Retinal pigment epithelial cell (primary cell): Measurements from ENCODE around the gene PPP2R2D.

Experiments used
- DNase-seq: peaks from one replicate; pipeline ENCODE4 v3.0.0-alpha.2; 2010; ENCODE audit warnings: low read depth
- H3K4me3 ChIP-seq: 2 replicates; pipeline ENCODE4 v1.5.1; 2011; ENCODE audit warnings: mild to moderate bottlenecking, low read length, control low read depth, moderate library complexity
- TF ChIP-seq, protein P1 (sequence below): conservative IDR thresholded peaks from 2 replicates; pipeline ENCODE4 v1.5.1; 2011; ENCODE audit warnings: low read depth, low read length, control low read depth, inconsistent platforms

The PPP2R2D gene

DNA sequence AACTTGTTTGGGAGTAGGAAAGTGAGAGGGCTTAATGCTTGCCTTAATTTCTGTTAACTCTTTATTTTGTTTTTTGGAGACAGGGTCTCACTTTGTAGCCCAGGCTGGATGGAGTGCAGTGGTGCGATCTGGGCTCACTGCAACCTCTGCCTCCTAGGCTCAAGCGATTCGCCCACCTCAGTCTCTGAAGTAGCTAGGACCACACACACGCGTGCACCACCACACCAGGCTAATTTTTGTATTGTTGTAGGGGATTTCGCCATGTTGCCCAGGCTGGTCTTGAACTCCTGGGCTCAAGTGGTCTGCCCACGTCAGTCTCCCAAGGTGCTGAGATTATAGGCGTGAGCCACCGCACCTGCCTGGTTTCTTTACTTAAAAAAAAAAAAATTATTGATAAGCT, 1.9 kb downstream of the PPP2R2D start:
- TF ChIP-seq, protein P1, sequence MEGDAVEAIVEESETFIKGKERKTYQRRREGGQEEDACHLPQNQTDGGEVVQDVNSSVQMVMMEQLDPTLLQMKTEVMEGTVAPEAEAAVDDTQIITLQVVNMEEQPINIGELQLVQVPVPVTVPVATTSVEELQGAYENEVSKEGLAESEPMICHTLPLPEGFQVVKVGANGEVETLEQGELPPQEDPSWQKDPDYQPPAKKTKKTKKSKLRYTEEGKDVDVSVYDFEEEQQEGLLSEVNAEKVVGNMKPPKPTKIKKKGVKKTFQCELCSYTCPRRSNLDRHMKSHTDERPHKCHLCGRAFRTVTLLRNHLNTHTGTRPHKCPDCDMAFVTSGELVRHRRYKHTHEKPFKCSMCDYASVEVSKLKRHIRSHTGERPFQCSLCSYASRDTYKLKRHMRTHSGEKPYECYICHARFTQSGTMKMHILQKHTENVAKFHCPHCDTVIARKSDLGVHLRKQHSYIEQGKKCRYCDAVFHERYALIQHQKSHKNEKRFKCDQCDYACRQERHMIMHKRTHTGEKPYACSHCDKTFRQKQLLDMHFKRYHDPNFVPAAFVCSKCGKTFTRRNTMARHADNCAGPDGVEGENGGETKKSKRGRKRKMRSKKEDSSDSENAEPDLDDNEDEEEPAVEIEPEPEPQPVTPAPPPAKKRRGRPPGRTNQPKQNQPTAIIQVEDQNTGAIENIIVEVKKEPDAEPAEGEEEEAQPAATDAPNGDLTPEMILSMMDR = no peak
- peak overlapping the region; percentile 77 for H3K4me3 ChIP-seq
- DNase-seq = no peak

DNA sequence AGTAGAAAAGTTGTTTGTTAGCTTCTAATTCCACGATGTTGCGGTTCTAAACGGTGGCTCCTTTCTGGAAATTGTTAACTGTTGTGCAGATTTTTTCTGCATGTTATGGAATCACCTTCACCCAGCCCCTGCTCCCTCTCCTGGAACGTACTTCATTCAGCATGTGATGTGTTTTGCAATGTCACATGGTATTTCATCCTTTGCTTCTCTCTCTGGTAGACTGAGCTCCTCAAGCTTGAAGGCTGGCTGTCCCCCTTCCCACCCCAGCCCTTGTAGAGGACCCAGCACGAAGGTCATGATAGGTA, 4.4 kb downstream of the PPP2R2D start:
- DNase-seq = no peak
- TF ChIP-seq, protein P1 = no peak
- no peak overlapping the region for H3K4me3 ChIP-seq

DNA sequence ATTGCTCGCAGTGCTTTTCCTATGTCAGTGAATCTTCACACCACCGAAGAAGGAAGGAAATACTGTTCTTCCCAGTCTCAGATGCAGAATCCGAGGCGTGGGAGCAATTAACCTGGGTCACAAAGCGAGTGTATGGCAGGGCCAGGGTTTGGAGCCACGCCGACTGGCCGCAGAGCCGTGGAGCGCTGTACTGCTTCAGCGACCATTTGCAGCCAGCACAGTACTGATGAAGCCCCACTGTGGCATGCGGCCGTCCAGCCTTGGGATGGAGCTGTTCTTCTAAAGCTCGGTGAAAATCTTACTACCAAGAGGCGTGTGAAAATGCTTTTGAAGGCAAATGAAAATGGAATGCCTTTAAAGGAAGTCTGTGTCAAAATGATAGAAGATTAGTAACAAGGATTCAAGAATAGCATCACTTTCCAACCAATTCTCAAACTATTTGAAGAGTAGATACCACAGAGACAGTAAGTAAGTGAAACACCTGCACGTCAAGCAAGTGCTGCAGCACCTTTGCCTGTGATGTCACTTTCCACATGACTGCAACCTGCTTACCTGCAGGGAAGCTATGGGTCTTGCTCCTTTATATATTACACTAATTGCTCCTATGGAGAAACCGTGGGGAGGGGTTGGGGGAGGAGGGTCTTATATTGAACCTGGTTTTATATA, 4.9 kb downstream of the PPP2R2D start:
- DNase-seq = no peak
- TF ChIP-seq, protein P1 = no peak
- no peak overlapping the region for H3K4me3 ChIP-seq

GRCh38 chr10:131906269-131906639, 5.4 kb downstream of the PPP2R2D start:
- no peak overlapping the region for H3K4me3 ChIP-seq
- no peak for DNase-seq
- TF ChIP-seq, protein P1 = no peak

- TF ChIP-seq, protein P1 = no peak
- no peak overlapping the region for H3K4me3 ChIP-seq
- DNase-seq = no peak
These were observed 6.9 kb downstream of the PPP2R2D start for GRCh38 chr10:131907679-131908078.

- DNase-seq = no peak
- no peak overlapping the region for H3K4me3 ChIP-seq
- TF ChIP-seq, protein P1 = no peak
These were observed 7.3 kb downstream of the PPP2R2D start for GRCh38 chr10:131908151-131908550.

GRCh38 chr10:131909014-131909808, 8.4 kb downstream of the PPP2R2D start:
- DNase-seq = no peak
- TF ChIP-seq, protein P1 = no peak
- no peak overlapping the region for H3K4me3 ChIP-seq
